BJ (cell line): ENCODE data around the gene HS3ST3B1. TPM values are rescaled to one million over a fixed set of nuclear protein-coding genes. Genes with fewer than 3 reads are reported as not detected.
A peak's percentile ranks its signal among the peaks of the same experiment; 100 is the strongest.

Experiments used
- CTCF ChIA-PET: fragments of 350-600 bp; formaldehyde crosslinking; extraction: SDS; loops from one replicate; lab custom pipeline; 2021; ENCODE audit warnings: antibody characterized with exemption, inconsistent platforms; lab: Yijun Ruan, JAX
- POLR2A ChIA-PET: fragments of 300-600 bp; sonication (Branson Sonifier 250); formaldehyde crosslinking; extraction: SDS; loops from one replicate; lab custom pipeline; 2021; ENCODE audit warnings: antibody characterized with exemption; lab: Charles Lee
- DNase-seq: peaks from one replicate; pipeline ENCODE4 v3.0.0-alpha.2; 2011; ENCODE audit warnings: low read depth
- H3K27me3 ChIP-seq: 2 replicates; pipeline ENCODE4 v1.6.0; 2011; ENCODE audit warnings: low read length; ENCODE audit not compliant: control insufficient read depth, insufficient read depth
- H3K36me3 ChIP-seq: 2 replicates; pipeline ENCODE4 v1.5.1; 2011; ENCODE audit warnings: low read length; ENCODE audit not compliant: control insufficient read depth, insufficient read depth
- H3K4me3 ChIP-seq: 2 replicates; pipeline ENCODE4 v1.5.1; 2011; ENCODE audit warnings: low read depth, mild to moderate bottlenecking, control low read depth, low read length
- polyA plus RNA-seq: library from polyadenylated mRNA; depleted of rRNA; stranded (reverse); fragments of >200 nt; gene quantifications from 2 replicates; pipeline ENCODE4 v1.2.3, GENCODE V29; 2011
- TF ChIP-seq, protein P1 (sequence below): IDR thresholded peaks from 2 replicates; pipeline ENCODE4 v1.5.1; 2011; ENCODE audit warnings: low read depth, mild to moderate bottlenecking, control low read depth, inconsistent platforms, low read length, moderate library complexity; ENCODE audit not compliant: insufficient read depth

The HS3ST3B1 gene
- polyA plus RNA-seq, 1 experiment, result 3.4 TPM

DNA sequence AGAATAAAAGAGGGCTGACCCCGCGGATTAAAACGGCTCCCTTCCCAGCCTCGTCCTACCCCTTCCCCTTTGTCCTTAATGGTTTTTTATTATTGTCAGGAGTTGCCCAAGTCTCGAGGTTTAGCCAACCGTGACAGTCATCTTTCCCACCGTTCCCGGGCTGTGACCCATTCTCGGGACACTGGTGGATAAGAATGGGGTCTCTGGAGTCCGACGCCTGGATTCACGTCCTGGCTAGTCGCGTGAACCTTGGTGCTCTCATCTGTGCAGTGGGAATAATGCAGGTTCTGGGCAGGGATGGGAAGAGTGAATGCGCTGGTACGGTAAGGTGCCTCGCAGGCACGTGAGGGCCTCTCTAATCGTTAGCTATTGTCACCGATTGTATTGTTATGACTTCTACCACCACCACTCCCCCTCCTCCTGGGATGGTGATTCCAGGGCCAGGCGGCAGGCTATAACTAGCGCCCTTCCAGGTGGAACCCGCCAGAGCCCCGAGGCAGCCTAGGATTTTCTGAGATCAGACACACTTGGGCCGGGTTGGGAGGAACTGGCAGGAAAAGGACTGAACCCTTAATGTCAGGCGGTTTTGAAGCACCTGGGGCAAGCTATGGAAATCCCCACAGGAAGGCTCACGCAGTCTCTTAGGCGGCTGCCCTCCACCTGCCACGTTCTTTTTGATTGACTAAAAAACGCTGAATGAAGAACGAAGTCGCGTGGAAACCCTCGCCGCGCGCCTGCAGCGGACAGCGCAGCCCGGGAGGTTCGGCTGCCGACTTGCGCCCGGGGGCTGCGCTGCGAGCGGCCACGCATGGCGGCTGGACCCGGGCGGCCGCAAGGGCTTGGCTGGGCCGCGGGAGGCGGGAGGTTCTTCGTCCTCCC is 2.7 kb downstream of the HS3ST3B1 start:
- no peaks in the 10 kb centered on the region for H3K36me3 ChIP-seq
- TF ChIP-seq, protein P1, sequence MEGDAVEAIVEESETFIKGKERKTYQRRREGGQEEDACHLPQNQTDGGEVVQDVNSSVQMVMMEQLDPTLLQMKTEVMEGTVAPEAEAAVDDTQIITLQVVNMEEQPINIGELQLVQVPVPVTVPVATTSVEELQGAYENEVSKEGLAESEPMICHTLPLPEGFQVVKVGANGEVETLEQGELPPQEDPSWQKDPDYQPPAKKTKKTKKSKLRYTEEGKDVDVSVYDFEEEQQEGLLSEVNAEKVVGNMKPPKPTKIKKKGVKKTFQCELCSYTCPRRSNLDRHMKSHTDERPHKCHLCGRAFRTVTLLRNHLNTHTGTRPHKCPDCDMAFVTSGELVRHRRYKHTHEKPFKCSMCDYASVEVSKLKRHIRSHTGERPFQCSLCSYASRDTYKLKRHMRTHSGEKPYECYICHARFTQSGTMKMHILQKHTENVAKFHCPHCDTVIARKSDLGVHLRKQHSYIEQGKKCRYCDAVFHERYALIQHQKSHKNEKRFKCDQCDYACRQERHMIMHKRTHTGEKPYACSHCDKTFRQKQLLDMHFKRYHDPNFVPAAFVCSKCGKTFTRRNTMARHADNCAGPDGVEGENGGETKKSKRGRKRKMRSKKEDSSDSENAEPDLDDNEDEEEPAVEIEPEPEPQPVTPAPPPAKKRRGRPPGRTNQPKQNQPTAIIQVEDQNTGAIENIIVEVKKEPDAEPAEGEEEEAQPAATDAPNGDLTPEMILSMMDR, result no peak
- ChIA-PET CTCF (interaction anchor here (0.7 to 4.0 kb wide), 11 partner anchors 10 to 1189 kb away, joined by 3 to 16 read pairs (median 4); no protein-coding TSS in a partner anchor), POLR2A (no interaction called here)
- DNase-seq, result no peak
- H3K4me3 ChIP-seq, result peak overlapping the region; percentile 64
- no peaks in the 10 kb centered on the region for H3K27me3 ChIP-seq

DNA sequence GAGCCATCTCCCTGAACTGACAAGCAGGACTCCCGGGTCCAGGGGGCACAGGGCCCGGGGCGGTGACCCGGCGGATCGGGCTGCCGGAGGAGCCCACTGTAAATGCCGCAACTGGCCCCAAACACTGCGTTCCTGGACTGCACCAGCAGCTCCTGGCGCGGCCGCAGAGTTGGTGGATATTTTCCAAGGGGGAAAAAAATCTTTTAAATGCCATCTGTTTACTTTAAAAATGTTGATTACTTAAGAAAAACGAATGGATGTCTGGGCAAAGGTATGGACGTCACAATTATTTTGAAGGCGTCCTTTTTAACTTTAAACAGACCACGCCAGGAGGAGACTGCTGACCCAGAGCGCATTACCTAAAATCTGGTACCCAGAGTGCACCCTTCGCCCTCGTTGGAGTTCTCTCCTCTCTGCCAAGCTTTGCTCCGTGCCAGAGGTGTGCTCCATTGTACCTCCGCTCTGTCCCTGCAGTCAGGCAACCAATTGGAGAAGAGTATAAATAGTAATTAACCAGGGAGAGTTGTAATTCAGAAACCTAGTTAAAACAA is 3.4 kb downstream of the HS3ST3B1 start:
- no peaks in the 10 kb centered on the region for H3K36me3 ChIP-seq
- ChIA-PET POLR2A (no interaction called here), CTCF (interaction anchor here (0.6 to 4.0 kb wide), 4 partner anchors 20 to 967 kb away, joined by 3 to 15 read pairs (median 4); no protein-coding TSS in a partner anchor)
- no peaks in the 10 kb centered on the region for H3K27me3 ChIP-seq
- H3K4me3 ChIP-seq, result peak overlapping the region; percentile 64
- TF ChIP-seq, protein P1, result no peak
- DNase-seq, result no peak

DNA sequence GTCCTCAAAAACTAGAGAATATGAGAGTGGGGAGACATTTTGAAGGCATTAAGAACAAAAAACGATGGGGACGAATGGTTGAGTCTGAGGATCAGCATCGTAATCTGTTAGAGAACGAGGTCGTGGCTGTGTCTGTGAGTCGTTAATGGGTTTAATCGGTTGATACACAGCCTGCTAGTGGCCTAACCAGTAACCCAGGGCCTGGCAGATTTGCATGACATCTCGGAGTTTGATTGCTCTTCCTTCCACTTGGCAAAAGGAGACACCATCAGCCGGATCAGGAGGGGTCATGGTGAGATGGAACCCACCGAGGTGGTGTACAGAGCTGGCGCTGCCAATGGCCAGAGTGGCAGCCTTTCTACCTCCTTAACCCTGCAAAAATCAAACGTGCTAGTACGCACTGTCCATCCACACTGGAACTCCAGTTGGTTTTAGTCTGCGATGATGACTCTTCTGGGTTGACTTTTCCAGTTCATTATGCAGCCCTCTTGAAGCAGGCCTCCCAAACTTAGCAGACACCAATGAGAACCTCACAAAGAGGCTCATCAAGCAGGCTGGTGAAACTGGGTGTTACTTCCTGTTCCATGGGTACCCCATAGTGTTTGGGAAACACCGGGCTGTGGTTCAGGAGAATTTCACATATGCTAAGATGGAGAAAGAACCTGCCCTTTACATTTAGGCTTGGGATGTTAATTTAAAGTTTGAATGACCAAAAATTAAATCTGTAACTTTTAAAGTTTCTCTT is 4.1 kb downstream of the HS3ST3B1 start:
- no peak for DNase-seq
- no peaks in the 10 kb centered on the region for H3K36me3 ChIP-seq
- no peak overlapping the region; the same call in 1 of the 2 replicates for H3K4me3 ChIP-seq
- ChIA-PET CTCF (interaction anchor here (0.6 to 1.4 kb wide), 3 partner anchors 19 to 968 kb away, joined by 3 to 5 read pairs (median 4); no protein-coding TSS in a partner anchor), POLR2A (no interaction called here)
- TF ChIP-seq, protein P1, result no peak
- H3K27me3 ChIP-seq, result no peaks in the 10 kb centered on the region

DNA sequence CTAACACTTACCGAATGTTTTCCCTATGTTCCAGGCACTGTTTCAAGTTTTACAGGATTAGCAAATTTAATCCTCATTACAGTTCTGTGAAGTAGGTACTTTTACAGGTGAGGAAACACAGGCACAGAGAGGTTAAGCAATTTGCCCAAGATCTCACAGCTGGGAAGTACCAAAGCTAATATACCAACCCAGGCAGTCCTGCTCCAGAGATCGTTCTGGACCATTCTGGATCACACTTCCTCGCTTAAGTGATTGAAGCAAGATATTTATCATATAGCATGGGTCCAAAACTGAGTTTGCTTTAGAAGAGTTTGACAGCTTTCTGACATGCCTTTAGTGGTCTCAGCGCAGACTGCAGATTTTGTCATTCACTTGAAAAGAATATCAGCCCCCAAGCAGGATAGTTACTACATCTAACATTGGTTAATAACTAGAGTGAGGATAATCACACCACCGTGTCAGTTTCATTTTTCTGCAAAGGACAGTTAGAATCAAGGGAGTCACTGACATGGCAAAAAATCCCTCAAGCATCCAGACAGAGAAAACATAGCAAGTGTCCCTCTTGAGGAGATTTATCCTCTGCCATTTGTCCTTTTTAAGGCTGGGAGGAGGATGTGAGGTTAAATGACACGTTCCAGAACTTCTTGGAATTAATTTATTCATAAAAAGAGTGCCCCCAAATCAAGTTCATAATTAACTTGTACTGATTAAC is 5.1 kb downstream of the HS3ST3B1 start:
- no peaks in the 10 kb centered on the region for H3K27me3 ChIP-seq
- DNase-seq, result no peak
- POLR2A ChIA-PET, result no interaction called here
- CTCF ChIA-PET, result interaction anchor here (0.5 to 1.0 kb wide), 2 partner anchors 54 to 968 kb away, joined by 3 to 4 read pairs; no protein-coding TSS in a partner anchor
- TF ChIP-seq, protein P1, result no peak
- no peak overlapping the region for H3K4me3 ChIP-seq
- no peaks in the 10 kb centered on the region for H3K36me3 ChIP-seq
